Fibroblast of lung (primary cell): ENCODE data around the gene INHA.

Experiments used
- EZH2 ChIP-seq: IDR thresholded peaks from 2 replicates; pipeline ENCODE4 v1.5.1; 2012; ENCODE audit warnings: low read length, control low read depth, mild to moderate bottlenecking; ENCODE audit errors: missing control alignments
- TF ChIP-seq, protein P1 (sequence below), 2 donors: IDR thresholded peaks in 1 of 2; conservative IDR thresholded peaks in 1 of 2; 1 replicate in 1 of 2; 2 replicates in 1 of 2; pipeline ENCODE4 v1.5.1; 2011 to 2012; ENCODE audit warnings: low read length in 2 of 2, control low read depth in 1 of 2, inconsistent platforms in 1 of 2, low read depth in 1 of 2, mild to moderate bottlenecking in 1 of 2

DNA sequence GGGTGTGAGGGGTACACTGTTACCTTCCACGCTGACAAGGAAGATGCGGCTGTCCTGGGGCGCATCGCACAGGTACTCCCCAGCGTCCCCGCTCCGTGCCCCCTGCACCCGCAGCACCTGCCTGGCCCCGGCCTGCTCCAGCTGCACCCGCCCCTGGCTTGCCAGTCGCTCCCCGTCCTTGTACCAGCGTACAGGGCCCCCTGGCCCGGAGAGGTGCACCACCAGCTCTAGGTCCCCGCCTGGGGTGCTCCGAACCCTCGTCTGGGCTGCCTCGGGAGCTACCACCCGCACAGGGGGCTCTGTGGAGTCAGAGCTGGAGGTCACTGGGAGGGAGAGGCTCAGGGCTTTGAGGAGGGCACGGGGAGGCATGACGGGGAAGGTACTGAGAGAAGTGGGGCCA lies 14.8 kb upstream of the INHA start:
- TF ChIP-seq EZH2: no peak
- TF ChIP-seq, protein P1, sequence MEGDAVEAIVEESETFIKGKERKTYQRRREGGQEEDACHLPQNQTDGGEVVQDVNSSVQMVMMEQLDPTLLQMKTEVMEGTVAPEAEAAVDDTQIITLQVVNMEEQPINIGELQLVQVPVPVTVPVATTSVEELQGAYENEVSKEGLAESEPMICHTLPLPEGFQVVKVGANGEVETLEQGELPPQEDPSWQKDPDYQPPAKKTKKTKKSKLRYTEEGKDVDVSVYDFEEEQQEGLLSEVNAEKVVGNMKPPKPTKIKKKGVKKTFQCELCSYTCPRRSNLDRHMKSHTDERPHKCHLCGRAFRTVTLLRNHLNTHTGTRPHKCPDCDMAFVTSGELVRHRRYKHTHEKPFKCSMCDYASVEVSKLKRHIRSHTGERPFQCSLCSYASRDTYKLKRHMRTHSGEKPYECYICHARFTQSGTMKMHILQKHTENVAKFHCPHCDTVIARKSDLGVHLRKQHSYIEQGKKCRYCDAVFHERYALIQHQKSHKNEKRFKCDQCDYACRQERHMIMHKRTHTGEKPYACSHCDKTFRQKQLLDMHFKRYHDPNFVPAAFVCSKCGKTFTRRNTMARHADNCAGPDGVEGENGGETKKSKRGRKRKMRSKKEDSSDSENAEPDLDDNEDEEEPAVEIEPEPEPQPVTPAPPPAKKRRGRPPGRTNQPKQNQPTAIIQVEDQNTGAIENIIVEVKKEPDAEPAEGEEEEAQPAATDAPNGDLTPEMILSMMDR (conservative IDR thresholded peaks at IDR 0.05 in 1 of 2, IDR thresholded peaks at IDR 0.05 in 1 of 2; ENCODE audit: low read depth in 1 of 2, low read length in 2 of 2): no peak
